Adrenal gland (tissue), 12 donors: ENCODE results near the gene INTS3. TPM values are rescaled to one million over a fixed set of nuclear protein-coding genes. Genes with fewer than 3 reads are reported as not detected.

Experiments used
- DNase-seq, 7 donors: peaks; one replicate each; pipeline ENCODE4 v3.0.0-alpha.2; 2019 to 2020
- H3K27ac ChIP-seq, 5 donors: fragments of 200-600 bp; sonication (generic) in 4 of 5; 1 replicate in 3 of 5; 2 replicates in 2 of 5; pipeline versions ENCODE4 v1.5.1 to v1.8.0; 2016 to 2020; ENCODE audit warnings: mild to moderate bottlenecking in 1 of 5
- H3K27me3 ChIP-seq: fragments of 200-600 bp; 2 replicates; pipeline ENCODE4 v1.8.0; 2021
- H3K36me3 ChIP-seq, 2 donors: fragments of 200-600 bp; replicated peaks in 1 of 2; 1 replicate in 1 of 2; 2 replicates in 1 of 2; pipeline versions ENCODE4 v1.5.1 to v1.8.0; 2018 to 2022
- H3K4me1 ChIP-seq, 2 donors: fragments of 200-600 bp; replicated peaks in 1 of 2; 1 replicate in 1 of 2; 2 replicates in 1 of 2; pipeline versions ENCODE4 v1.5.1 to v1.8.0; 2018 to 2021
- H3K4me3 ChIP-seq, 4 donors: fragments of 200-600 bp; sonication (generic) in 3 of 4; one replicate each; pipeline ENCODE4 v1.5.1; 2016 to 2018
- H3K9me3 ChIP-seq, 3 donors: fragments of 200-600 bp; sonication (generic) in 1 of 3; replicated peaks in 1 of 3; 1 replicate in 2 of 3; 2 replicates in 1 of 3; pipeline versions ENCODE4 v1.5.1 to v1.8.0; 2016 to 2021
- CTCF ChIP-seq, 6 experiments: fragments of 450-650 bp in 4 of 6; fragments of 200-600 bp in 2 of 6; sonication (generic) in 1 of 6; IDR thresholded peaks; 1 replicate in 5 of 6; 2 replicates in 1 of 6; pipeline versions ENCODE4 v1.5.1 to v1.8.0; 2016 to 2021; ENCODE audit warnings: antibody characterized with exemption in 6 of 6, mild to moderate bottlenecking in 2 of 6, moderate library complexity in 1 of 6
- POLR2A ChIP-seq, 2 donors: fragments of 450-650 bp; IDR thresholded peaks; one replicate each; pipeline ENCODE4 v1.6.1; 2017; ENCODE audit warnings: antibody characterized with exemption in 2 of 2, mild to moderate bottlenecking in 2 of 2, moderate library complexity in 1 of 2
- whole genome bisulfite sequencing, 4 donors: extraction: QIAGEN DNeasy Blood & Tissue Kit in 2 of 4; methylation state at CpG; one replicate each; pipeline versions ENCODE4 v1.1.5 to v1.1.7; 2013 to 2017; 5-methylcytosine and 5-hydroxymethylcytosine counted together
- intact Hi-C, 2 donors: fragments of 100-400 bp; cut with DNase I; formaldehyde crosslinking; loops; one replicate each; pipeline versions ENCODE4 v1.14.1 to v1.15.0; 2022 to 2023
- microRNA-seq, 3 donors: library from miRNA; unstranded; fragments of <30 nt; microRNA quantifications; one replicate each; pipeline ENCODE4, GENCODE V29; 2017 to 2020
- polyA plus RNA-seq, 3 donors: library from polyadenylated mRNA; stranded (reverse); fragments of 200-250 nt in 2 of 3; fragments of 350-450 nt in 1 of 3; fragmentation: Illumina TruSeq in 1 of 3; extraction: RNeasy Lipid Tissue Mini Kit (QIAGEN cat#74804) in 1 of 3; gene quantifications; one replicate each; pipeline ENCODE4 v1.2.3, GENCODE V29; 2013 to 2014
- small RNA-seq, 2 donors: library from RNA; depleted of rRNA; stranded (forward); fragments of <200 nt; gene quantifications; one replicate each; pipeline ENCODE3, GENCODE V24; 2016
- total RNA-seq, 9 donors: library from RNA; depleted of rRNA in 4 of 9; stranded (reverse); fragments of >200 nt in 4 of 9; fragments of 120-200 nt in 1 of 9; fragmentation: NEBNext Ultra II Directional in 1 of 9; extraction: Animal tissue kit (Norgen Biotek cat#: 25700) in 1 of 9; gene quantifications; one replicate each; pipeline versions ENCODE4 v1.1.0 to v1.2.4, GENCODE V29; 2013 to 2023
- donor health status: healthy with polysubstance abuse.
- donor health status: Bipolar disorder and iron deficiency.
- donor health status: DM: yes; HTN: yes; CAD: no.
- donor health status: DM: no; HTN: no; CAD: no.
- donor health status: DM: no; HTN: no; CAD: no.
- donor health status: DM: yes; HTN: yes; CAD: no.

INTS3 gene
- total and polyA plus RNA-seq, 12 donors, result 40.7 to 148 (median 61.2) TPM

- H3K36me3 ChIP-seq, result peaks cover 0 to 29% of the 10 kb centered on the region in 2 donors
- H3K4me3 ChIP-seq, result no peak overlapping the region
- DNase-seq, result peak in 1 of 7 donors; percentile 24
- peak overlapping the region in 2 of 5 donors; percentile 29 to 44 for H3K27ac ChIP-seq
- no peak for TF ChIP-seq POLR2A (IDR thresholded peaks at IDR 0.05)
- TF ChIP-seq CTCF (IDR thresholded peaks at IDR 0.05), result no peak
- H3K4me1 ChIP-seq, result peaks cover 0 to 20% of the 10 kb centered on the region in 2 donors
- intact Hi-C loops, result no loop called here
- no peaks in the 10 kb centered on the region for H3K9me3 ChIP-seq
- 73 to 82% (median 81%) methylated on average over 10 to 11 of the region's 11 CpGs for WGBS, 4 donors
- no peaks in the 10 kb centered on the region for H3K27me3 ChIP-seq
Measured at GRCh38 chr1:153805886-153806719, 78.3 kb downstream of the INTS3 start.

- Histone ChIP-seq H3K4me3 (no peak overlapping the region), H3K9me3 (no peaks in the 10 kb centered on the region), H3K27ac (no peak overlapping the region), H3K36me3 (peaks cover 0 to 69% of the 10 kb centered on the region in 2 donors), H3K27me3 (no peaks in the 10 kb centered on the region), H3K4me1 (peaks cover 0 to 3% of the 10 kb centered on the region in 2 donors)
- peak in 1 of 7 donors; percentile 35 for DNase-seq
- WGBS, 4 donors, result 90 to 94% (median 92%) methylated on average over 13 of the region's 13 CpGs
- intact Hi-C loops, result no loop called here
- TF ChIP-seq POLR2A (IDR thresholded peaks at IDR 0.05) (no peak), CTCF (IDR thresholded peaks at IDR 0.05) (no peak)
Measured at GRCh38 chr1:153816283-153816889, 88.5 kb downstream of the INTS3 start.

- Histone ChIP-seq H3K4me1 (peaks cover 0 to 5% of the 10 kb centered on the region in 2 donors), H3K27me3 (no peaks in the 10 kb centered on the region), H3K36me3 (peaks cover 0 to 44% of the 10 kb centered on the region in 2 donors), H3K27ac (no peak overlapping the region), H3K9me3 (no peaks in the 10 kb centered on the region), H3K4me3 (no peak overlapping the region)
- intact Hi-C loops, result no loop called here
- TF ChIP-seq CTCF (IDR thresholded peaks at IDR 0.05) (no peak), POLR2A (IDR thresholded peaks at IDR 0.05) (no peak)
- peak in 1 of 7 donors; percentile 29 for DNase-seq
- WGBS, 4 donors, result 72 to 85% (median 83%) methylated on average over 2 of the region's 2 CpGs
Measured at GRCh38 chr1:153818876-153819275, 91.0 kb downstream of the INTS3 start.

Small RNA genes within 50 kb of the gene (microRNA-seq; reads per million reads assigned to microRNA genes)
- 0 reads per million in 3 donors for gene MIR8083

Small RNA genes within 50 kb of the gene (small RNA-seq; reads per million reads assigned to genes)
- gene MIR8083 (0 reads per million in 2 donors), gene RF00019 (0 reads per million in 2 donors), gene RN7SL372P (0 reads per million in 2 donors)

Other genes with a start within 250 kb of the INTS3 start
- gene S100A6, start 192.1 kb upstream of the INTS3 start, total RNA-seq, result 100 to 1,000 TPM in 8 of 9 donors, 10 to 100 TPM in 1; 39.4 to 609 (median 369) TPM
- 1,000 to 10,000 TPM in 2 of 3 donors, 100 to 1,000 TPM in 1; 121 to 4,129 (median 3,763) TPM for gene S100A6, start 192.1 kb upstream of the INTS3 start, polyA plus RNA-seq
- under 1 TPM in 1 of 9 donors, not detected in 8; 0.17 TPM for gene S100A5, start 187.1 kb upstream of the INTS3 start, total RNA-seq
- gene S100A5, start 187.1 kb upstream of the INTS3 start, polyA plus RNA-seq, result not detected
- 100 to 1,000 TPM in 4 of 9 donors, 10 to 100 TPM in 4, 1 to 10 TPM in 1; 7.9 to 291 (median 88.0) TPM for gene S100A4, start 182.2 kb upstream of the INTS3 start, total RNA-seq
- 100 to 1,000 TPM in 2 of 3 donors, 10 to 100 TPM in 1; 26.7 to 742 (median 455) TPM for gene S100A4, start 182.2 kb upstream of the INTS3 start, polyA plus RNA-seq
- 1 to 10 TPM in 2 of 9 donors, under 1 TPM in 3, not detected in 4; 0.28 to 2.9 (median 0.54) TPM for gene S100A3, start 178.8 kb upstream of the INTS3 start, total RNA-seq
- 1 to 10 TPM in 2 of 3 donors, not detected in 1; 1.9 to 3.8 TPM for gene S100A3, start 178.8 kb upstream of the INTS3 start, polyA plus RNA-seq
- gene S100A2, start 162.2 kb upstream of the INTS3 start, total RNA-seq, result 10 to 100 TPM in 1 of 9 donors, 1 to 10 TPM in 5, under 1 TPM in 2, not detected in 1; 0.31 to 44.1 (median 1.2) TPM
- 1 to 10 TPM in 2 of 3 donors, under 1 TPM in 1; 0.48 to 4.2 (median 3.8) TPM for gene S100A2, start 162.2 kb upstream of the INTS3 start, polyA plus RNA-seq
- gene S100A16, start 114.9 kb upstream of the INTS3 start, total RNA-seq, result 100 to 1,000 TPM in 2 of 9 donors, 10 to 100 TPM in 7; 26.2 to 126 (median 71.3) TPM
- 100 to 1,000 TPM in 1 of 3 donors, 10 to 100 TPM in 2; 61.5 to 128 (median 95.3) TPM for gene S100A16, start 114.9 kb upstream of the INTS3 start, polyA plus RNA-seq
- under 1 TPM in 3 of 9 donors, not detected in 6; 0.32 to 0.90 (median 0.53) TPM for gene S100A14, start 111.7 kb upstream of the INTS3 start, total RNA-seq
- gene S100A14, start 111.7 kb upstream of the INTS3 start, polyA plus RNA-seq, result 1 to 10 TPM in 1 of 3 donors, under 1 TPM in 1, not detected in 1; 0.88 to 2.2 TPM
- gene S100A13, start 100.5 kb upstream of the INTS3 start, total RNA-seq, result 100 to 1,000 TPM in 7 of 9 donors, 10 to 100 TPM in 2; 57.6 to 289 (median 126) TPM
- gene S100A13, start 100.5 kb upstream of the INTS3 start, polyA plus RNA-seq, result 100 to 1,000 TPM; 185 to 266 (median 235) TPM
- gene S100A1, start 99.6 kb upstream of the INTS3 start, total RNA-seq, result 1 to 10 TPM in 3 of 9 donors, under 1 TPM in 2, not detected in 4; 0.55 to 3.8 (median 1.8) TPM
- gene S100A1, start 99.6 kb upstream of the INTS3 start, polyA plus RNA-seq, result 10 to 100 TPM in 2 of 3 donors, 1 to 10 TPM in 1; 1.1 to 12.3 (median 10.9) TPM
- gene CHTOP, start 94.0 kb upstream of the INTS3 start, total RNA-seq, result 10 to 100 TPM; 35.5 to 74.9 (median 55.7) TPM
- 10 to 100 TPM; 59.1 to 83.3 (median 71.2) TPM for gene CHTOP, start 94.0 kb upstream of the INTS3 start, polyA plus RNA-seq
- gene SNAPIN, start 69.3 kb upstream of the INTS3 start, total RNA-seq, result 100 to 1,000 TPM in 3 of 9 donors, 10 to 100 TPM in 6; 48.3 to 176 (median 79.4) TPM
- gene SNAPIN, start 69.3 kb upstream of the INTS3 start, polyA plus RNA-seq, result 10 to 100 TPM; 37.7 to 50.8 (median 40.6) TPM
- gene ILF2, start 57.1 kb upstream of the INTS3 start, total RNA-seq, result 100 to 1,000 TPM in 6 of 9 donors, 10 to 100 TPM in 3; 77.7 to 249 (median 107) TPM
- gene ILF2, start 57.1 kb upstream of the INTS3 start, polyA plus RNA-seq, result 100 to 1,000 TPM in 1 of 3 donors, 10 to 100 TPM in 2; 42.2 to 397 (median 45.6) TPM
- gene NPR1, start 49.4 kb upstream of the INTS3 start, total RNA-seq, result 10 to 100 TPM in 8 of 9 donors, 1 to 10 TPM in 1; 7.9 to 29.3 (median 19.3) TPM
- 10 to 100 TPM; 10.4 to 47.9 (median 39.4) TPM for gene NPR1, start 49.4 kb upstream of the INTS3 start, polyA plus RNA-seq
- 10 to 100 TPM in 7 of 9 donors, 1 to 10 TPM in 2; 9.5 to 25.4 (median 14.1) TPM for gene SLC27A3, start 47.4 kb downstream of the INTS3 start, total RNA-seq
- 10 to 100 TPM; 11.7 to 85.0 (median 62.3) TPM for gene SLC27A3, start 47.4 kb downstream of the INTS3 start, polyA plus RNA-seq
- 10 to 100 TPM in 7 of 9 donors, 1 to 10 TPM in 2; 6.4 to 43.3 (median 18.0) TPM for gene GATAD2B, start 194.9 kb downstream of the INTS3 start, total RNA-seq
- 10 to 100 TPM in 1 of 3 donors, 1 to 10 TPM in 2; 3.0 to 14.2 (median 6.6) TPM for gene GATAD2B, start 194.9 kb downstream of the INTS3 start, polyA plus RNA-seq
- gene DENND4B, start 218.7 kb downstream of the INTS3 start, total RNA-seq, result 10 to 100 TPM in 8 of 9 donors, 1 to 10 TPM in 1; 8.9 to 72.5 (median 34.6) TPM
- gene DENND4B, start 218.7 kb downstream of the INTS3 start, polyA plus RNA-seq, result 100 to 1,000 TPM in 1 of 3 donors, 10 to 100 TPM in 2; 14.4 to 110 (median 63.7) TPM
- gene CRTC2, start 230.6 kb downstream of the INTS3 start, total RNA-seq, result 10 to 100 TPM in 8 of 9 donors, 1 to 10 TPM in 1; 8.4 to 53.6 (median 31.7) TPM
- 100 to 1,000 TPM in 1 of 3 donors, 10 to 100 TPM in 2; 27.1 to 138 (median 75.0) TPM for gene CRTC2, start 230.6 kb downstream of the INTS3 start, polyA plus RNA-seq
- gene SLC39A1, start 235.5 kb downstream of the INTS3 start, total RNA-seq, result 100 to 1,000 TPM in 8 of 9 donors, 10 to 100 TPM in 1; 96.5 to 173 (median 115) TPM
- gene SLC39A1, start 235.5 kb downstream of the INTS3 start, polyA plus RNA-seq, result 10 to 100 TPM; 29.1 to 85.1 (median 63.9) TPM
- gene CREB3L4, start 239.9 kb downstream of the INTS3 start, total RNA-seq, result 10 to 100 TPM in 8 of 9 donors, 1 to 10 TPM in 1; 5.1 to 16.7 (median 15.1) TPM
- gene CREB3L4, start 239.9 kb downstream of the INTS3 start, polyA plus RNA-seq, result 10 to 100 TPM in 2 of 3 donors, 1 to 10 TPM in 1; 6.3 to 21.8 (median 19.0) TPM
- 100 to 1,000 TPM; 103 to 327 (median 141) TPM for gene JTB, start 249.6 kb downstream of the INTS3 start, total RNA-seq
- gene JTB, start 249.6 kb downstream of the INTS3 start, polyA plus RNA-seq, result 100 to 1,000 TPM in 2 of 3 donors, 10 to 100 TPM in 1; 68.3 to 144 (median 140) TPM